ENCODE data around the gene SERPINA1. TPM values are rescaled to one million over a fixed set of nuclear protein-coding genes. Genes with fewer than 3 reads are reported as not detected.
A peak's percentile ranks its signal among the peaks of the same experiment; 100 is the strongest.

SERPINA1 gene
- total RNA-seq, 1 experiment from 2014 or later: 5.1 TPM

- H3K27me3 Mint-ChIP-seq (ENCODE audit: low read depth): 0 out of 2 replicates have a peak, but pooled peaks cover 5% of the 10 kb centered on the region
- no peak overlapping the region for H3K4me3 Mint-ChIP-seq
- POLR2A ChIA-PET: no interaction called here
These were observed 47.9 kb downstream of the SERPINA1 start for GRCh38 chr14:94340533-94340932.

GRCh38 chr14:94338023-94338422 is 50.4 kb downstream of the SERPINA1 start:
- TF ChIP-seq OVOL2 (CRISPR knock-in tag; IDR thresholded peaks at IDR 0.05; ENCODE audit: borderline replicate concordance) (no peak), MXD4 (CRISPR knock-in tag; IDR thresholded peaks at IDR 0.05; ENCODE audit: borderline replicate concordance) (no peak), AFF4 (CRISPR knock-in tag; IDR thresholded peaks at IDR 0.05; ENCODE audit: borderline replicate concordance) (no peak), FOXJ3 (CRISPR knock-in tag; IDR thresholded peaks at IDR 0.05; ENCODE audit: borderline replicate concordance) (no peak), ATF6 (CRISPR knock-in tag; IDR thresholded peaks at IDR 0.05) (no peak), ESRRA (CRISPR knock-in tag; IDR thresholded peaks at IDR 0.05; ENCODE audit: borderline replicate concordance) (no peak), HMGA2 (CRISPR knock-in tag; IDR thresholded peaks at IDR 0.05) (no peak), SP1 (CRISPR knock-in tag; conservative IDR thresholded peaks at IDR 0.05) (no peak)
- TF ChIP-seq, protein P1, sequence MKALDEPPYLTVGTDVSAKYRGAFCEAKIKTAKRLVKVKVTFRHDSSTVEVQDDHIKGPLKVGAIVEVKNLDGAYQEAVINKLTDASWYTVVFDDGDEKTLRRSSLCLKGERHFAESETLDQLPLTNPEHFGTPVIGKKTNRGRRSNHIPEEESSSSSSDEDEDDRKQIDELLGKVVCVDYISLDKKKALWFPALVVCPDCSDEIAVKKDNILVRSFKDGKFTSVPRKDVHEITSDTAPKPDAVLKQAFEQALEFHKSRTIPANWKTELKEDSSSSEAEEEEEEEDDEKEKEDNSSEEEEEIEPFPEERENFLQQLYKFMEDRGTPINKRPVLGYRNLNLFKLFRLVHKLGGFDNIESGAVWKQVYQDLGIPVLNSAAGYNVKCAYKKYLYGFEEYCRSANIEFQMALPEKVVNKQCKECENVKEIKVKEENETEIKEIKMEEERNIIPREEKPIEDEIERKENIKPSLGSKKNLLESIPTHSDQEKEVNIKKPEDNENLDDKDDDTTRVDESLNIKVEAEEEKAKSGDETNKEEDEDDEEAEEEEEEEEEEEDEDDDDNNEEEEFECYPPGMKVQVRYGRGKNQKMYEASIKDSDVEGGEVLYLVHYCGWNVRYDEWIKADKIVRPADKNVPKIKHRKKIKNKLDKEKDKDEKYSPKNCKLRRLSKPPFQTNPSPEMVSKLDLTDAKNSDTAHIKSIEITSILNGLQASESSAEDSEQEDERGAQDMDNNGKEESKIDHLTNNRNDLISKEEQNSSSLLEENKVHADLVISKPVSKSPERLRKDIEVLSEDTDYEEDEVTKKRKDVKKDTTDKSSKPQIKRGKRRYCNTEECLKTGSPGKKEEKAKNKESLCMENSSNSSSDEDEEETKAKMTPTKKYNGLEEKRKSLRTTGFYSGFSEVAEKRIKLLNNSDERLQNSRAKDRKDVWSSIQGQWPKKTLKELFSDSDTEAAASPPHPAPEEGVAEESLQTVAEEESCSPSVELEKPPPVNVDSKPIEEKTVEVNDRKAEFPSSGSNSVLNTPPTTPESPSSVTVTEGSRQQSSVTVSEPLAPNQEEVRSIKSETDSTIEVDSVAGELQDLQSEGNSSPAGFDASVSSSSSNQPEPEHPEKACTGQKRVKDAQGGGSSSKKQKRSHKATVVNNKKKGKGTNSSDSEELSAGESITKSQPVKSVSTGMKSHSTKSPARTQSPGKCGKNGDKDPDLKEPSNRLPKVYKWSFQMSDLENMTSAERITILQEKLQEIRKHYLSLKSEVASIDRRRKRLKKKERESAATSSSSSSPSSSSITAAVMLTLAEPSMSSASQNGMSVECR (CRISPR knock-in tag; IDR thresholded peaks at IDR 0.05; ENCODE audit: borderline replicate concordance): no peak
- TF ChIP-seq, protein P2, sequence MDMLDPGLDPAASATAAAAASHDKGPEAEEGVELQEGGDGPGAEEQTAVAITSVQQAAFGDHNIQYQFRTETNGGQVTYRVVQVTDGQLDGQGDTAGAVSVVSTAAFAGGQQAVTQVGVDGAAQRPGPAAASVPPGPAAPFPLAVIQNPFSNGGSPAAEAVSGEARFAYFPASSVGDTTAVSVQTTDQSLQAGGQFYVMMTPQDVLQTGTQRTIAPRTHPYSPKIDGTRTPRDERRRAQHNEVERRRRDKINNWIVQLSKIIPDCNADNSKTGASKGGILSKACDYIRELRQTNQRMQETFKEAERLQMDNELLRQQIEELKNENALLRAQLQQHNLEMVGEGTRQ (CRISPR knock-in tag; IDR thresholded peaks at IDR 0.05): no peak
- TF ChIP-seq, protein P3, sequence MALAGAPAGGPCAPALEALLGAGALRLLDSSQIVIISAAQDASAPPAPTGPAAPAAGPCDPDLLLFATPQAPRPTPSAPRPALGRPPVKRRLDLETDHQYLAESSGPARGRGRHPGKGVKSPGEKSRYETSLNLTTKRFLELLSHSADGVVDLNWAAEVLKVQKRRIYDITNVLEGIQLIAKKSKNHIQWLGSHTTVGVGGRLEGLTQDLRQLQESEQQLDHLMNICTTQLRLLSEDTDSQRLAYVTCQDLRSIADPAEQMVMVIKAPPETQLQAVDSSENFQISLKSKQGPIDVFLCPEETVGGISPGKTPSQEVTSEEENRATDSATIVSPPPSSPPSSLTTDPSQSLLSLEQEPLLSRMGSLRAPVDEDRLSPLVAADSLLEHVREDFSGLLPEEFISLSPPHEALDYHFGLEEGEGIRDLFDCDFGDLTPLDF (CRISPR knock-in tag; IDR thresholded peaks at IDR 0.05): no peak
- TF ChIP-seq, protein P4, sequence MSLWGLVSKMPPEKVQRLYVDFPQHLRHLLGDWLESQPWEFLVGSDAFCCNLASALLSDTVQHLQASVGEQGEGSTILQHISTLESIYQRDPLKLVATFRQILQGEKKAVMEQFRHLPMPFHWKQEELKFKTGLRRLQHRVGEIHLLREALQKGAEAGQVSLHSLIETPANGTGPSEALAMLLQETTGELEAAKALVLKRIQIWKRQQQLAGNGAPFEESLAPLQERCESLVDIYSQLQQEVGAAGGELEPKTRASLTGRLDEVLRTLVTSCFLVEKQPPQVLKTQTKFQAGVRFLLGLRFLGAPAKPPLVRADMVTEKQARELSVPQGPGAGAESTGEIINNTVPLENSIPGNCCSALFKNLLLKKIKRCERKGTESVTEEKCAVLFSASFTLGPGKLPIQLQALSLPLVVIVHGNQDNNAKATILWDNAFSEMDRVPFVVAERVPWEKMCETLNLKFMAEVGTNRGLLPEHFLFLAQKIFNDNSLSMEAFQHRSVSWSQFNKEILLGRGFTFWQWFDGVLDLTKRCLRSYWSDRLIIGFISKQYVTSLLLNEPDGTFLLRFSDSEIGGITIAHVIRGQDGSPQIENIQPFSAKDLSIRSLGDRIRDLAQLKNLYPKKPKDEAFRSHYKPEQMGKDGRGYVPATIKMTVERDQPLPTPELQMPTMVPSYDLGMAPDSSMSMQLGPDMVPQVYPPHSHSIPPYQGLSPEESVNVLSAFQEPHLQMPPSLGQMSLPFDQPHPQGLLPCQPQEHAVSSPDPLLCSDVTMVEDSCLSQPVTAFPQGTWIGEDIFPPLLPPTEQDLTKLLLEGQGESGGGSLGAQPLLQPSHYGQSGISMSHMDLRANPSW (CRISPR knock-in tag; conservative IDR thresholded peaks at IDR 0.05; ENCODE audit: low read depth): no peak
- TF ChIP-seq, protein P5, sequence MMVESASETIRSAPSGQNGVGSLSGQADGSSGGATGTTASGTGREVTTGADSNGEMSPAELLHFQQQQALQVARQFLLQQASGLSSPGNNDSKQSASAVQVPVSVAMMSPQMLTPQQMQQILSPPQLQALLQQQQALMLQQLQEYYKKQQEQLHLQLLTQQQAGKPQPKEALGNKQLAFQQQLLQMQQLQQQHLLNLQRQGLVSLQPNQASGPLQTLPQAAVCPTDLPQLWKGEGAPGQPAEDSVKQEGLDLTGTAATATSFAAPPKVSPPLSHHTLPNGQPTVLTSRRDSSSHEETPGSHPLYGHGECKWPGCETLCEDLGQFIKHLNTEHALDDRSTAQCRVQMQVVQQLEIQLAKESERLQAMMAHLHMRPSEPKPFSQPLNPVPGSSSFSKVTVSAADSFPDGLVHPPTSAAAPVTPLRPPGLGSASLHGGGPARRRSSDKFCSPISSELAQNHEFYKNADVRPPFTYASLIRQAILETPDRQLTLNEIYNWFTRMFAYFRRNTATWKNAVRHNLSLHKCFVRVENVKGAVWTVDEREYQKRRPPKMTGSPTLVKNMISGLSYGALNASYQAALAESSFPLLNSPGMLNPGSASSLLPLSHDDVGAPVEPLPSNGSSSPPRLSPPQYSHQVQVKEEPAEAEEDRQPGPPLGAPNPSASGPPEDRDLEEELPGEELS (CRISPR knock-in tag; IDR thresholded peaks at IDR 0.05): no peak
- POLR2A ChIA-PET: no interaction called here
- H3K27ac Mint-ChIP-seq: no peak overlapping the region
- DNase-seq (ENCODE audit: low spot score): no peak
- no peaks in the 10 kb centered on the region for H3K36me3 Mint-ChIP-seq
- CTCF ChIA-PET: no interaction called here
- H3K4me1 Mint-ChIP-seq: no peaks in the 10 kb centered on the region
- peaks cover 11% of the 10 kb centered on the region for H3K9me3 Mint-ChIP-seq
- ATAC-seq: no peak
- H3K27me3 Mint-ChIP-seq (ENCODE audit: low read depth): 0 out of 2 replicates have a peak, but pooled peaks cover 3% of the 10 kb centered on the region
- no peak overlapping the region for H3K4me3 Mint-ChIP-seq

More at GRCh38 chr14:94340533-94340932, 47.9 kb downstream of the SERPINA1 start:
- CTCF ChIA-PET: no interaction called here
- TF ChIP-seq ZNF263 (CRISPR knock-in tag; IDR thresholded peaks at IDR 0.05; ENCODE audit: low read depth) (no peak), GABPB1 (CRISPR knock-in tag; IDR thresholded peaks at IDR 0.05) (peak; percentile 50; the same call in 1 of the 2 replicates)
- TF ChIP-seq, protein P2 (CRISPR knock-in tag; IDR thresholded peaks at IDR 0.05): no peak
- Mint-ChIP-seq H3K36me3 (no peaks in the 10 kb centered on the region), H3K4me1 (no peaks in the 10 kb centered on the region), H3K9me3 (peaks cover 11% of the 10 kb centered on the region), H3K27ac (no peak overlapping the region)
- DNase-seq (ENCODE audit: low spot score): no peak
- ATAC-seq: no peak
